NT2/D1 (cell line): ENCODE data around the gene AVEN.

ENCODE experiments used
- YY1 ChIP-seq: IDR thresholded peaks from 2 replicates; pipeline ENCODE4 v1.6.1; 2011; ENCODE audit not compliant: insufficient read length, insufficient read depth
- ZNF274 ChIP-seq: IDR thresholded peaks from 2 replicates; pipeline ENCODE4 v1.6.1; 2011; ENCODE audit warnings: mild to moderate bottlenecking, low read depth, low read length

DNA sequence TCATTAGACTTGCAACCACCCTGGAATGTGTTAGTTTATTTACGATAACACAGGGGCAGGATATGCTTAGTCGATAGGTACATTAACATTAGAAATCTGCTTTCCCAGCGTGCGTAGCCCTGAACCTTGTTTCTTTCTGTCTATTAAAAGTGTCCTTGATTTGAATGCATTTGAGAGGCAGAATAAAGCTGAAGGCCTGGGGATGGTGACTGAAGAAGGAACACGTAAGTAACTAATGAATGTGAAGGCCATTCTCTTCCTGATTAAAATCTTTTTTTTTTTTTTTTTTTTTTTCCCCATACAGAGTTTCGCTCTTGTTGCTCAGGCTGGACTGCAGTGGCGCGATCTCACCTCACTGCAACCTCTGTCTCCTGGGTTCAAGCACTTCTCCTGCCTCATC lies 213.6 kb downstream of the AVEN start:
- TF ChIP-seq ZNF274 (no peak), YY1 (no peak)
